ENCODE data around the gene SLC7A6OS. TPM values are rescaled to one million over a fixed set of nuclear protein-coding genes. Genes with fewer than 3 reads are reported as not detected.

SLC7A6OS gene
- total RNA-seq, 1 experiment from 2014 or later = 25.3 TPM

DNA sequence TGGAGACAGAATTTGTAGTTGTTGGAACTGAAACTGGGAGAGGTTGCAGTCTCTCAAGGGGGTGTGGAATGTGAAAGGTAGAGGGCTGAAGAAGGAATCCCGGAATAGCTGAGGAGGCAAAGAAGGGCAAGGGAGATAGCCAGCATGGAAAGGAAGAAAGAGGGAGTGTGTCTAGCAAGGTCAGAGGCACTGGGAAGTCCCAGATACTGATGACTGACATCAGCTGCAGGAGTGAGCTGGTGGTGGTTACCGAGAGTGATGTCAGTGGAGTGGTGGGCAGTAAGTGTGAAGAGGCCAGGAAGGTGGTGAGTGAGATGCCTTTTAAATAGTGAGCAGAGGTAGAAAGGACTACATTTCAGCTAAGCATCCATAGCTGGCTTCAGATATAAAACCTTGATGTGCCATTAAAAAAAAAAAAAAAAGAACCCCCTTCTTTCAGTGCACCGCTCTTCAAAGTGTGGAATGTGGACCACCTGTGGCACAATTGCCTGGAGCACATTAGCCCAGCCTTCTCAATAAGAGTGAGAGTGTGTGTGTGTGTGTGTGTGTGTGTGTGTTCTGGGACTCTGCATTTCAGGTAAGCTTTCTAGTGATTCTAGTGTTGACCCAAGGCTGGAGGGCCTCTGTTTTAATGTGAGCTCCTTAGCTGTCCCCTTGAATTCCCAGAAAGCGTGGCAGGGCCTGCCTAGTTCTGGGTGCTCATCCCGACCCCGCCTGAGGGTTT is 8.6 kb upstream of the SLC7A6OS start:
- CTCF ChIA-PET = no interaction called here
- BruUV-seq (replicated peaks) = no TSS peak

DNA sequence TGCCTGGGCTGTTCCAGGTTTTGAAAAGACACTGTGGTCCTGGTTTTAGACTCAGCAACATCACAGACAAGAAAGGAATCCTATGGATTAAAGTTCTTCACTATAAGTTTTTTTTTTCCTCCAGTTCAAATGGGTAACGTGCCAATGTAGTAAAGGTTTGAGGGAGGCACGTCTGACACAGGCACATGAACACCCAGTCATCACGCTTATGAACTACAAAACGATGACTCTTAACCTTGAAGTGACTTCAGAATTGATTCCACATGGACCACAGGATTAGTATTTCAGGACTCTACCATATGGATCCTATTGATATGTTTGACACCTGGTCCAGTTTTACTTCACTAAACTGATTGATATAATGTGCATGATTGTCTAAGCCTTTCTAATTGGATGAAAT is 2.4 kb upstream of the SLC7A6OS start:
- Histone ChIP-seq H3K4me1 (ENCODE audit: insufficient read depth, low read length, poor library complexity, severe bottlenecking) (peaks cover 15% of the 10 kb centered on the region), H3K36me3 (ENCODE audit: insufficient read depth, low read length, poor library complexity, severe bottlenecking) (peaks cover 17% of the 10 kb centered on the region), H3K4me3 (ENCODE audit: low read depth, low read length, poor library complexity, severe bottlenecking) (no peak overlapping the region), H3K27ac (ENCODE audit: low read depth, low read length, poor library complexity, severe bottlenecking) (no peak overlapping the region), H3K9me3 (ENCODE audit: low read depth, low read length, poor library complexity, severe bottlenecking) (no peaks in the 10 kb centered on the region), H3K27me3 (replicated peaks; ENCODE audit: insufficient read depth, low read depth, low read length, poor library complexity) (no peaks in the 10 kb centered on the region)
- TF ChIP-seq EZH2 (IDR thresholded peaks at IDR 0.05; ENCODE audit: borderline replicate concordance, low read depth, low read length, poor library complexity, severe bottlenecking) = no peak
- TF ChIP-seq, protein P1, sequence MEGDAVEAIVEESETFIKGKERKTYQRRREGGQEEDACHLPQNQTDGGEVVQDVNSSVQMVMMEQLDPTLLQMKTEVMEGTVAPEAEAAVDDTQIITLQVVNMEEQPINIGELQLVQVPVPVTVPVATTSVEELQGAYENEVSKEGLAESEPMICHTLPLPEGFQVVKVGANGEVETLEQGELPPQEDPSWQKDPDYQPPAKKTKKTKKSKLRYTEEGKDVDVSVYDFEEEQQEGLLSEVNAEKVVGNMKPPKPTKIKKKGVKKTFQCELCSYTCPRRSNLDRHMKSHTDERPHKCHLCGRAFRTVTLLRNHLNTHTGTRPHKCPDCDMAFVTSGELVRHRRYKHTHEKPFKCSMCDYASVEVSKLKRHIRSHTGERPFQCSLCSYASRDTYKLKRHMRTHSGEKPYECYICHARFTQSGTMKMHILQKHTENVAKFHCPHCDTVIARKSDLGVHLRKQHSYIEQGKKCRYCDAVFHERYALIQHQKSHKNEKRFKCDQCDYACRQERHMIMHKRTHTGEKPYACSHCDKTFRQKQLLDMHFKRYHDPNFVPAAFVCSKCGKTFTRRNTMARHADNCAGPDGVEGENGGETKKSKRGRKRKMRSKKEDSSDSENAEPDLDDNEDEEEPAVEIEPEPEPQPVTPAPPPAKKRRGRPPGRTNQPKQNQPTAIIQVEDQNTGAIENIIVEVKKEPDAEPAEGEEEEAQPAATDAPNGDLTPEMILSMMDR (conservative IDR thresholded peaks at IDR 0.05; ENCODE audit: low read depth, low read length) = no peak
- intact Hi-C loops (cut with micrococcal nuclease; ENCODE audit: unreplicated experiment) = loop anchor here (5.0 kb wide), 1 partner anchor 51 kb away; the partner anchor contains the start of gene SLC7A6
- BruUV-seq (replicated peaks) = no TSS peak
- CTCF ChIA-PET = no interaction called here
- POLR2A ChIA-PET (ENCODE audit: low non-redundant PET) = no interaction called here
- no peak for DNase-seq (ENCODE audit: low spot score)

More for the DNA sequence above, 8.6 kb upstream of the SLC7A6OS start:
- Histone ChIP-seq H3K36me3 (ENCODE audit: insufficient read depth, low read length, poor library complexity, severe bottlenecking) (peaks cover 25% of the 10 kb centered on the region), H3K27ac (ENCODE audit: low read depth, low read length, poor library complexity, severe bottlenecking) (no peak overlapping the region), H3K4me1 (ENCODE audit: insufficient read depth, low read length, poor library complexity, severe bottlenecking) (no peaks in the 10 kb centered on the region), H3K27me3 (replicated peaks; ENCODE audit: insufficient read depth, low read depth, low read length, poor library complexity) (no peaks in the 10 kb centered on the region), H3K4me3 (ENCODE audit: low read depth, low read length, poor library complexity, severe bottlenecking) (no peak overlapping the region), H3K9me3 (ENCODE audit: low read depth, low read length, poor library complexity, severe bottlenecking) (no peaks in the 10 kb centered on the region)
- TF ChIP-seq EZH2 (IDR thresholded peaks at IDR 0.05; ENCODE audit: borderline replicate concordance, low read depth, low read length, poor library complexity, severe bottlenecking) = no peak
- TF ChIP-seq, protein P1 (conservative IDR thresholded peaks at IDR 0.05; ENCODE audit: low read depth, low read length) = no peak
- no peak for DNase-seq (ENCODE audit: low spot score)
- intact Hi-C loops (cut with micrococcal nuclease; ENCODE audit: unreplicated experiment) = no loop called here
- POLR2A ChIA-PET (ENCODE audit: low non-redundant PET) = no interaction called here

DNA sequence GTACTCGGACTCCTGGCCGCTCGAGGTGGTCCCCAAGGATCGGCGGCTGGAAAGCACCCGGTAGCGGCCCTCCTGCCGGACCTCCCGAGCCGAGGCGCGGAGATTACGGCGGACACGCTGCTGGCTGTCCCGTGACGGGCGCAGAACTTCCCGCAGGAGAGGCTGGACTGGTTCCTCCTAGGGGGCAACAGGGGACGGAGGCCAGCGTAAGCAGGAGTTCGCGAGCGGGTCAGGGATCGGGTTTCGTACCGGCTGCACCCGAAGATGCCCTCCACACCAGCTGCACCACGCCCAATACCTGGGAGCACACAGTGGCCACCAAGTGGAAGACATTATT is 341 bp downstream of the SLC7A6OS start:
- H3K27ac ChIP-seq (ENCODE audit: low read depth, low read length, poor library complexity, severe bottlenecking) = peak overlapping the region; percentile 88
- no peaks in the 10 kb centered on the region for H3K9me3 ChIP-seq (ENCODE audit: low read depth, low read length, poor library complexity, severe bottlenecking)
- no TSS peak for BruUV-seq (replicated peaks)
- no peak for DNase-seq (ENCODE audit: low spot score)
- TF ChIP-seq, protein P1 (conservative IDR thresholded peaks at IDR 0.05; ENCODE audit: low read depth, low read length) = no peak
- TF ChIP-seq EZH2 (IDR thresholded peaks at IDR 0.05; ENCODE audit: borderline replicate concordance, low read depth, low read length, poor library complexity, severe bottlenecking) = no peak
- peak overlapping the region; percentile 71 for H3K4me3 ChIP-seq (ENCODE audit: low read depth, low read length, poor library complexity, severe bottlenecking)
- H3K27me3 ChIP-seq (replicated peaks; ENCODE audit: insufficient read depth, low read depth, low read length, poor library complexity) = no peaks in the 10 kb centered on the region
- H3K36me3 ChIP-seq (ENCODE audit: insufficient read depth, low read length, poor library complexity, severe bottlenecking) = peaks cover 25% of the 10 kb centered on the region
- ChIA-PET CTCF (interaction anchor here (1.1 to 1.4 kb wide), 2 partner anchors 11 to 46 kb away, joined by 4 to 7 read pairs; partner anchors contain the start of gene SLC7A6), POLR2A (ENCODE audit: low non-redundant PET) (interaction anchor here (0.6 kb wide), 1 partner anchor 11 kb away, joined by 4 read pairs; no protein-coding TSS in a partner anchor)
- H3K4me1 ChIP-seq (ENCODE audit: insufficient read depth, low read length, poor library complexity, severe bottlenecking) = peaks cover 15% of the 10 kb centered on the region
- intact Hi-C loops (cut with micrococcal nuclease; ENCODE audit: unreplicated experiment) = loop anchor here (5.0 kb wide), 1 partner anchor 48 kb away; the partner anchor contains the start of gene SLC7A6
